SK-N-SH treated with all-trans-retinoic acid at 6 μM for 48 hours (cell line): ENCODE data around the gene SEMA3D.

Experiments
- CREB5 ChIP-seq: fragments of 250-450 bp; sonication (Bioruptor Pico); IDR thresholded peaks from 2 replicates; pipeline ENCODE4 v1.5.1; 2020; ENCODE audit warnings: low read depth, mild to moderate bottlenecking, moderate library complexity
- CSDC2 ChIP-seq: fragments of 250-450 bp; sonication (Bioruptor Pico); IDR thresholded peaks from 2 replicates; pipeline ENCODE4 v1.5.0; 2020; ENCODE audit warnings: mild to moderate bottlenecking, moderate library complexity
- ESRRG ChIP-seq: fragments of 250-450 bp; sonication (Bioruptor Pico); IDR thresholded peaks from 2 replicates; pipeline ENCODE4 v1.6.1; 2021; ENCODE audit warnings: mild to moderate bottlenecking
- GLIS3 ChIP-seq: fragments of 250-450 bp; sonication (Bioruptor Pico); IDR thresholded peaks from 2 replicates; pipeline ENCODE4 v1.5.0; 2020; ENCODE audit warnings: mild to moderate bottlenecking, moderate library complexity
- OSR1 ChIP-seq: fragments of 250-450 bp; sonication (Bioruptor Pico); IDR thresholded peaks from 2 replicates; pipeline ENCODE4 v1.8.0; 2022; ENCODE audit warnings: moderate library complexity, mild to moderate bottlenecking, inconsistent platforms
- PPARA ChIP-seq: fragments of 250-450 bp; sonication (Bioruptor Pico); IDR thresholded peaks from 2 replicates; pipeline ENCODE4 v1.5.0; 2020; ENCODE audit warnings: mild to moderate bottlenecking, borderline replicate concordance
- RARB ChIP-seq: fragments of 250-450 bp; sonication (Bioruptor Pico); IDR thresholded peaks from 2 replicates; pipeline ENCODE4 v1.8.0; 2021; ENCODE audit warnings: mild to moderate bottlenecking, moderate library complexity
- SNAI2 ChIP-seq: fragments of 250-450 bp; sonication (Bioruptor Pico); IDR thresholded peaks from 2 replicates; pipeline ENCODE4 v1.5.0; 2020; ENCODE audit warnings: mild to moderate bottlenecking, moderate library complexity
- TOX ChIP-seq: fragments of 250-450 bp; sonication (Bioruptor Pico); IDR thresholded peaks from 2 replicates; pipeline ENCODE4 v1.8.0; 2021; ENCODE audit warnings: mild to moderate bottlenecking, moderate library complexity, borderline replicate concordance
- TSHZ2 ChIP-seq: fragments of 250-450 bp; sonication (Bioruptor Pico); IDR thresholded peaks from 2 replicates; pipeline ENCODE4 v1.5.0; 2020; ENCODE audit warnings: mild to moderate bottlenecking, moderate library complexity
- ZFP3 ChIP-seq: fragments of 250-450 bp; sonication (Bioruptor Pico); IDR thresholded peaks from 2 replicates; pipeline ENCODE4 v1.5.0; 2020; ENCODE audit warnings: mild to moderate bottlenecking, moderate library complexity
- ZFP30 ChIP-seq: fragments of 450-650 bp; formaldehyde crosslinking; IDR thresholded peaks from 2 replicates; pipeline ENCODE4 v1.5.0; 2022; ENCODE audit warnings: mild to moderate bottlenecking, moderate library complexity
- ZNF70 ChIP-seq: fragments of 450-650 bp; formaldehyde crosslinking; IDR thresholded peaks from 2 replicates; pipeline ENCODE4 v1.5.0; 2020; ENCODE audit warnings: mild to moderate bottlenecking, moderate library complexity
- ZNF8 ChIP-seq: fragments of 450-650 bp; formaldehyde crosslinking; IDR thresholded peaks from 2 replicates; pipeline ENCODE4 v1.5.0; 2020; ENCODE audit warnings: mild to moderate bottlenecking, moderate library complexity

- TF ChIP-seq ZFP3 (no peak), OSR1 (no peak), ESRRG (CRISPR knock-in tag) (no peak), RARB (CRISPR knock-in tag) (no peak), ZNF8 (no peak), CREB5 (CRISPR knock-in tag) (no peak), TOX (CRISPR knock-in tag) (no peak), ZNF70 (CRISPR knock-in tag) (no peak), PPARA (CRISPR knock-in tag) (no peak), GLIS3 (CRISPR knock-in tag) (no peak), ZFP30 (no peak), CSDC2 (CRISPR knock-in tag) (no peak), SNAI2 (CRISPR knock-in tag) (no peak), TSHZ2 (no peak)
These were observed 201.6 kb downstream of the SEMA3D start for GRCh38 chr7:84985073-84985784.
